Caco-2 (cell line): ENCODE results near the gene SNAPC2. TPM values are rescaled to one million over a fixed set of nuclear protein-coding genes. Genes with fewer than 3 reads are reported as not detected.

Experiments
- BruUV-seq: library from RNA; stranded (reverse); fragments of 400-500 nt; replicated peaks from 2 replicates; lab custom pipeline; 2021; lab: Mats Ljungman, UMichigan
- CTCF ChIA-PET: fragments of 300-600 bp; sonication (Branson Sonifier 250); formaldehyde crosslinking; loops from one replicate; lab custom pipeline; 2022; ENCODE audit warnings: antibody characterized with exemption; lab: Charles Lee
- POLR2A ChIA-PET: fragments of 300-600 bp; sonication (Branson Sonifier 250); formaldehyde crosslinking; loops from one replicate; lab custom pipeline; 2022; ENCODE audit warnings: antibody characterized with exemption; lab: Charles Lee
- DNase-seq, 2 experiments: peaks; one replicate each; pipeline versions ENCODE4 v3.0.0 to v3.0.0-alpha.2; 2020 to 2022
- H3K27me3 ChIP-seq: replicated peaks from 2 replicates; pipeline ENCODE4 v1.6.0; 2011; ENCODE audit warnings: low read length; ENCODE audit not compliant: control insufficient read depth, insufficient read depth
- H3K36me3 ChIP-seq: 2 replicates; pipeline ENCODE4 v1.5.1; 2011; ENCODE audit warnings: low read length; ENCODE audit not compliant: control insufficient read depth, insufficient read depth
- H3K4me1 ChIP-seq: fragments of 250-450 bp; sonication (Bioruptor Pico); 2 replicates; pipeline ENCODE4 v1.5.1; 2020; ENCODE audit warnings: mild to moderate bottlenecking
- H3K4me3 ChIP-seq: 2 replicates; pipeline ENCODE4 v1.5.1; 2011; ENCODE audit warnings: low read depth, mild to moderate bottlenecking, control low read depth, low read length
- H3K9me3 ChIP-seq: fragments of 250-450 bp; sonication (Bioruptor Pico); 2 replicates; pipeline ENCODE4 v1.5.1; 2020; ENCODE audit warnings: mild to moderate bottlenecking, moderate library complexity
- H3K27ac Mint-ChIP-seq: one replicate; pipeline ENCODE4 v1.8.0; 2022; ENCODE audit warnings: mixed read lengths; ENCODE audit not compliant: unreplicated experiment
- H3K27me3 Mint-ChIP-seq: one replicate; pipeline ENCODE4 v1.8.0; 2022; ENCODE audit warnings: mixed read lengths; ENCODE audit not compliant: insufficient read depth, unreplicated experiment
- H3K36me3 Mint-ChIP-seq: one replicate; pipeline ENCODE4 v1.8.0; 2022; ENCODE audit warnings: mild to moderate bottlenecking, mixed read lengths; ENCODE audit not compliant: insufficient read depth, unreplicated experiment
- H3K4me1 Mint-ChIP-seq: one replicate; pipeline ENCODE4 v1.8.0; 2022; ENCODE audit warnings: low read depth, mixed read lengths; ENCODE audit not compliant: unreplicated experiment
- H3K4me3 Mint-ChIP-seq: one replicate; pipeline ENCODE4 v1.8.0; 2022; ENCODE audit warnings: mild to moderate bottlenecking, moderate library complexity, mixed read lengths; ENCODE audit not compliant: unreplicated experiment
- H3K9me3 Mint-ChIP-seq: one replicate; pipeline ENCODE4 v1.8.0; 2022; ENCODE audit warnings: mixed read lengths; ENCODE audit not compliant: unreplicated experiment
- intact Hi-C: fragments of 100-400 bp; cut with micrococcal nuclease; formaldehyde crosslinking; loops from one replicate; pipeline ENCODE4 v1.10.0; 2022; ENCODE audit not compliant: unreplicated experiment
- total RNA-seq: library from RNA; stranded (reverse); gene quantifications from 2 replicates; pipeline ENCODE4 v1.2.3, GENCODE V29; 2022
- TF ChIP-seq, protein P1 (sequence below), 2 experiments: fragments of 200-600 bp in 1 of 2; IDR thresholded peaks; 1 replicate in 1 of 2; 2 replicates in 1 of 2; pipeline versions ENCODE4 v1.5.1 to v1.8.0; 2011 to 2022; ENCODE audit warnings: antibody characterized with exemption in 1 of 2, control low read depth in 1 of 2, inconsistent platforms in 1 of 2, low read depth in 1 of 2, low read length in 1 of 2, mild to moderate bottlenecking in 1 of 2, moderate library complexity in 1 of 2; ENCODE audit not compliant: insufficient read depth in 1 of 2, severe bottlenecking in 1 of 2, unreplicated experiment in 1 of 2

The SNAPC2 gene
- total RNA-seq, 1 experiment from 2014 or later: 10.4 TPM

DNA sequence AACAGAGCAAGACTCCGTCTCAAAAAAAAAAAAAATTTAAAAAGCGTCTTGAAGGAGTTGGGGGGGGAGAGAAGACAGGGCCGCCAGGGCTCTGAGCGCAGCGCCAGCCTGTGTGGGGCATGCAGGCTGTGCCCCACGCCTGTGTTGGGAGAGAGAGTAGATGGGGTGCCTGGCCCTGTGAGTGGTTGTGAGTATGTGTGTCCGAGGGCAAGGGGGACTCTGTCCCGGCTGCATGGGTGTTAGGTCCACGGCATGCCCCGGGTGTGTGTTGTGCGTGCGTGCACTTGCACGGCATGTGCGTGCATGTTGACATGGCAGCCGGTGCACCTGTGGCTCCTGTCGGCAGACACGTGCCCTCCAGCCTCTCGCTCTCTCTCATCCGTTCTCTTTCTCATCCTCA is 13.0 kb upstream of the SNAPC2 start:
- no peaks in the 10 kb centered on the region for H3K27me3 ChIP-seq
- H3K27ac Mint-ChIP-seq: no peak overlapping the region
- peaks cover 2% of the 10 kb centered on the region; the same call in 1 of the 2 replicates for H3K36me3 ChIP-seq
- peaks cover 45% of the 10 kb centered on the region for H3K36me3 Mint-ChIP-seq
- peak overlapping the region; percentile 13 for H3K4me3 Mint-ChIP-seq
- no peak for DNase-seq
- CTCF ChIA-PET: no interaction called here
- H3K4me1 ChIP-seq: peaks cover 12% of the 10 kb centered on the region; the same call in 1 of the 2 replicates
- H3K27me3 Mint-ChIP-seq: no peaks in the 10 kb centered on the region
- POLR2A ChIA-PET: no interaction called here
- no peak overlapping the region for H3K4me3 ChIP-seq
- TF ChIP-seq, protein P1, sequence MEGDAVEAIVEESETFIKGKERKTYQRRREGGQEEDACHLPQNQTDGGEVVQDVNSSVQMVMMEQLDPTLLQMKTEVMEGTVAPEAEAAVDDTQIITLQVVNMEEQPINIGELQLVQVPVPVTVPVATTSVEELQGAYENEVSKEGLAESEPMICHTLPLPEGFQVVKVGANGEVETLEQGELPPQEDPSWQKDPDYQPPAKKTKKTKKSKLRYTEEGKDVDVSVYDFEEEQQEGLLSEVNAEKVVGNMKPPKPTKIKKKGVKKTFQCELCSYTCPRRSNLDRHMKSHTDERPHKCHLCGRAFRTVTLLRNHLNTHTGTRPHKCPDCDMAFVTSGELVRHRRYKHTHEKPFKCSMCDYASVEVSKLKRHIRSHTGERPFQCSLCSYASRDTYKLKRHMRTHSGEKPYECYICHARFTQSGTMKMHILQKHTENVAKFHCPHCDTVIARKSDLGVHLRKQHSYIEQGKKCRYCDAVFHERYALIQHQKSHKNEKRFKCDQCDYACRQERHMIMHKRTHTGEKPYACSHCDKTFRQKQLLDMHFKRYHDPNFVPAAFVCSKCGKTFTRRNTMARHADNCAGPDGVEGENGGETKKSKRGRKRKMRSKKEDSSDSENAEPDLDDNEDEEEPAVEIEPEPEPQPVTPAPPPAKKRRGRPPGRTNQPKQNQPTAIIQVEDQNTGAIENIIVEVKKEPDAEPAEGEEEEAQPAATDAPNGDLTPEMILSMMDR (IDR thresholded peaks at IDR 0.05; ENCODE audit: insufficient read depth in 1 of 2, low read depth in 1 of 2, low read length in 1 of 2, severe bottlenecking in 1 of 2, unreplicated experiment in 1 of 2): no peak
- no peaks in the 10 kb centered on the region for H3K9me3 Mint-ChIP-seq
- peaks cover 6% of the 10 kb centered on the region for H3K4me1 Mint-ChIP-seq
- H3K9me3 ChIP-seq: no peaks in the 10 kb centered on the region
- intact Hi-C loops: no loop called here
- BruUV-seq: no TSS peak

DNA sequence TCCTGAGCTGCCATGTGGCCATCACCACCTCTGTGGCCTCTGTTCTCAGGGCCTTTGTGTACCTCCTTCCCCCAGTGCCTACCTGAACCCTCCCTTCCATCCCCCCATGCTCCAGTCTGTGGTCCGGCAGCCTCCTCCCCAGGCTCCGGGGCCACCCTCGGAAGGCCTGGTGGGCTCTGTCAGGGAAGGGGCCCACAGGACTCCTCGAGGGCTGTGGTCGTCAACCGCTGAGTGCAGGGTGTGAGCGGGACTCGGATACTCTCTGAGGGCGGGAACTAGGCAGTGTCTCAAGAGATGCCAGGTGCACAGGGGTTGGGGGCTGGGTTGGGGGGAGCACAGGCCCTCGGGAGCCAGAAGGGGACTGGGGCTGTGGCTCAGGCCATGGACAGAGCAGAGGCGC is 12.6 kb upstream of the SNAPC2 start:
- ChIA-PET POLR2A (no interaction called here), CTCF (no interaction called here)
- peak overlapping the region; percentile 13 for H3K4me3 Mint-ChIP-seq
- TF ChIP-seq, protein P1 (IDR thresholded peaks at IDR 0.05; ENCODE audit: insufficient read depth in 1 of 2, low read depth in 1 of 2, low read length in 1 of 2, severe bottlenecking in 1 of 2, unreplicated experiment in 1 of 2): no peak
- peaks cover 49% of the 10 kb centered on the region for H3K36me3 Mint-ChIP-seq
- no peak for DNase-seq
- peaks cover 6% of the 10 kb centered on the region for H3K4me1 Mint-ChIP-seq
- peaks cover 2% of the 10 kb centered on the region; the same call in 1 of the 2 replicates for H3K36me3 ChIP-seq
- H3K9me3 ChIP-seq: no peaks in the 10 kb centered on the region
- no peak overlapping the region for H3K27ac Mint-ChIP-seq
- no peaks in the 10 kb centered on the region for H3K27me3 Mint-ChIP-seq
- no peaks in the 10 kb centered on the region for H3K9me3 Mint-ChIP-seq
- intact Hi-C loops: no loop called here
- no peaks in the 10 kb centered on the region for H3K27me3 ChIP-seq
- no TSS peak for BruUV-seq
- H3K4me1 ChIP-seq: peaks cover 10% of the 10 kb centered on the region; the same call in 1 of the 2 replicates
- H3K4me3 ChIP-seq: no peak overlapping the region

GRCh38 chr19:7908078-7908699 is 11.9 kb upstream of the SNAPC2 start:
- intact Hi-C loops: no loop called here
- CTCF ChIA-PET: no interaction called here
- TF ChIP-seq, protein P1 (IDR thresholded peaks at IDR 0.05; ENCODE audit: insufficient read depth in 1 of 2, low read depth in 1 of 2, low read length in 1 of 2, severe bottlenecking in 1 of 2, unreplicated experiment in 1 of 2): no peak
- Histone ChIP-seq H3K9me3 (no peaks in the 10 kb centered on the region), H3K27me3 (no peaks in the 10 kb centered on the region), H3K4me3 (no peak overlapping the region), H3K4me1 (peaks cover 9% of the 10 kb centered on the region; the same call in 1 of the 2 replicates), H3K36me3 (peaks cover 2% of the 10 kb centered on the region; the same call in 1 of the 2 replicates)
- Mint-ChIP-seq H3K27me3 (no peaks in the 10 kb centered on the region), H3K4me1 (peaks cover 6% of the 10 kb centered on the region), H3K4me3 (no peak overlapping the region), H3K36me3 (peaks cover 51% of the 10 kb centered on the region), H3K27ac (no peak overlapping the region), H3K9me3 (no peaks in the 10 kb centered on the region)
- POLR2A ChIA-PET: no interaction called here
- BruUV-seq: no TSS peak
- no peak for DNase-seq
